KG1 (cell line): Measurements from ENCODE around the gene FSTL4.

Experiments
- DNase-seq: peaks from one replicate; lab custom pipeline; 2025; lab: John Stamatoyannopoulos, UW

FSTL4 gene

DNA sequence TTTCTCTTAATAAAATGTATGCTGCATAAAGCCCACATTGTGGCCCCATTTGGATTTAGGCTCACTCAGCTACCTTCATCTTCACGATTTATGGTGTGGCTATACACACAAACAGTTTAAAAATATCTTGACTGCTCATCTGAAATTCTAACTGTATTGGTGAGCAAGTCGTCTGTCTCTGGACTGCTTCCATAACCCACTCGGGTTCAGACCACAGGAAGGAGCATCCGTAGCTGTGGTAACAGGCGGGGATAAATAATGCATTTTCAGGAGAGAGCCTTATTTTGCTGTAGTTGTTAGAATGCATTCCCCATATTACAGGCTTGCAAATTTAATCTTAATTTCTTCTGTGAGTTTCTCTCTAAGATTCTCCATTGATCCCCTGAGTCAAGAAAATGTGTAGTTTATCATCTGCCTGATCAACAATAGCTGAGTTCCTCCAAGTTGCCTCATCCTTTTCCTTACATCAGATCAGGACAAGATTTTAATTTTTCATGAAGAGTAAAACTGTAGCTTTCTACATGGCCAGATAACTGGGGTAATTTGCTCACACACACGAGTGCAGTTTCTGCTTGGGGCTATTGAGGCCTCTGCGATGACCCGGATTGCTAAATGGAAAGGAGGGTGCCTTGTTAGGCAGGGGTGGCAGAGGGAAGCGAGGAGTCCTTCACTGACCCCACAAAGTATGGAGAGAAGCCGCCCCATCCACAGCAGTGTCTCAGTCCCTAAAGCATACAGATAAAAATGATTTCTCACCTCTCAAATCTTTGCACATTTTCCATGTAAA, 133.9 kb downstream of the FSTL4 start:
- DNase-seq, result no peak

DNA sequence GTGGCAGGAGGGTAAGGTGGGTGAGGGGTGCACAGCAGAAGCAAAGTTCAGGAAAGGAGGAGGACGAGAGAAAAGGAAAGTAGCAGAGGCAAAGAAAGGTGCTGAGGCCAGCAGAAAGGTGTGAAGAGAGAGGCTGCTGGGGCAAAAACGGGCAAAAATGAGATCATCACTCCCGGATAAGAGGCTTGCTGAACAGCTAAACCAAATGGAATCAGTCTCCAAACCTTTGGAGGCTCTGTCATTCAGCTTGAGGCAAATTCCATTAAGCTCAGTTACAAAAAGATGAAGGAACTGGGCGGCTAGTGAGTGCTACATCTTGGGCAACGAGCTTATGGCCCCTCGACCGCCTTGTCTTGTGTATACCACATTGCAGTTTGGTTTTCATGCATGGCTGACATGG, 136.4 kb downstream of the FSTL4 start:
- DNase-seq, result no peak

DNA sequence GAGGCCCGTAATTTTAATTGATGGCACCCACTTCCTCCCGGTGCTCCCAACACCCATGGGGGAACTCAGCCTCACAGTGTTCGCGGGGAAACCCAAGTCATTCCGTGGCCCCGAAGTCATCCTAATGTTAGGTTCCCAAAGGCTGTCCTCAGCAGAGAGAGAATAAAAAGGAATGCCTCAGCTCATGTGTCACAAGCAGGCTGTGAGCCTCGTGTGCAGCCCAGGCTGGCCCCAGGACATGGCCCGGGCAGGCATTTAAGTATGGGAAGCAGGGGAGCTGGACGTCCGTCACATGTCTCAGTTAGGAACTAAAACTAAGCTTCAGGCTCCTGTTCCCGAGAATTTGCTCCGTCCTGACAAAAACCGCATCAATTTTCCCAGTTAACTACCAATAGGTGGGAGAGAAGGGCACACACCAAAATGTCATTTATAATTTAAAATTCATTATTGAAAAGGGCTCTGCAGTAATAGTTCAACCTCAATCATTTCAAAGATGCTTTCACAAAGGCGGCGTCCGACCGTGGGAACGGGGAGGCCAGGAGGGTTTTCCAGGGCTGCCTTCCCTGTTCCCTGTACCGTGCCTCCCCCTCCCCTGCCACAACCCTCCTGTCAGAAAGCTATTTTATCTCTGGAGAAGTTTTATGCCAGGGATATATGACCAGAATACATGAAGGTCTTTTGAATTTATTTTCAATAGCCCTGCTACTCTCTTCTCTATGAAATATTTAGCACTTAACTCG, 137.3 kb downstream of the FSTL4 start:
- no peak for DNase-seq

DNA sequence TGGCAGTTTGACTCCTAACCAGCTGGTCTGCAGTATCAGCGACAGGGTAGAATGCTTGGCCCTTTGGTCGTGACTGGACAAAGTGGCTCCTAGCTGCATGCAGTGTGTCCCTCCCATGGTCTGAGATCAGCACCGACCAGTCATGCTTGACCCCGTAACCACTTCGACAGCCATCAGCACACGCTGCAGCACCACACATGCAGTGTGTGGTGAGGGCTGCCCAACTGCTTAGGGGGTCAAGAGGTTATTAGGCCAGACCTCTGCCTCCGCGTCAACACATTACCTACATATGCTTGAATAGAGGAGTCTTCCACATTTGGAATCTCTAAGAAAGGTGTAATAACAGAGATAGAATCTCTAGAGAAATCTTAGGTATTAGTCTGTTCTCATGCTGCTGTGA, 139.1 kb downstream of the FSTL4 start:
- DNase-seq, result no peak

DNA sequence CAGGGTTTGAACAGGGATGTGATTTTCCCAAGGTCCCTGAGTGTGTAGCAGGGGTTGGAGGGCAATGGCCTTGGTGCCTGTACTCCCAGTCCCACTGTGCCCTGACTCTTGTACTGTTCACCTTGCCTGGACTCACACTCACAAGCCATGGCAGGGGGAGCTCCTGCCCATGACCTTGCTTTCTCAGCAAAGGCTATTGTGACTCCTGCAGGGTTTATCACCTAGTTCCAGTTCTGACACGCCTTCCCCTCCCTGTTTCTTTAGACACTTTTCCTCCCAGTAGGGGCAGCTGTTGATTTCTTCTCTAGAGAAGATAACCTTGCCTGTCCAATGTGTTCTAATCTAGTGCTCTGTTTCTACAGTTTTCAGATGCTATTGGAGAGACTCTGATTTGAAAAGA, 139.5 kb downstream of the FSTL4 start:
- DNase-seq, result no peak

DNA sequence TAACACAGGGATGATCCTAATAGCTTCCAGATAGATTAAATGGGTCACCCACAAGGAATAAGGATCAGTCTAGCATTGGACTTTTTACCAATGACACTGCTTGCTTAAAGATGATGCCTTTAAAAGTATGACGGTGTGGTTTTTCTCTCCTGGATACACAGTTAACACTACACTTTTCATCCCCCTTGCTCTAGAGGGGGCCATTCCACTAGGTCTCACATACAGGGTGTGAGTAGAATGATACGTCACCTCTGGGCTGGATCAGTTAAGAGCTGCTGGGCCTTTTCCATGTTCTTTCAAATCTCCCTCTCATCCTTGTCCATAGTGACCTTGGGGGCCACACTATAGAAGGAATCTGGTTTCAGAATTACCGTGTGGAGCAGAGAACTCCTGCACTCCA, 140.6 kb downstream of the FSTL4 start:
- DNase-seq, result no peak

DNA sequence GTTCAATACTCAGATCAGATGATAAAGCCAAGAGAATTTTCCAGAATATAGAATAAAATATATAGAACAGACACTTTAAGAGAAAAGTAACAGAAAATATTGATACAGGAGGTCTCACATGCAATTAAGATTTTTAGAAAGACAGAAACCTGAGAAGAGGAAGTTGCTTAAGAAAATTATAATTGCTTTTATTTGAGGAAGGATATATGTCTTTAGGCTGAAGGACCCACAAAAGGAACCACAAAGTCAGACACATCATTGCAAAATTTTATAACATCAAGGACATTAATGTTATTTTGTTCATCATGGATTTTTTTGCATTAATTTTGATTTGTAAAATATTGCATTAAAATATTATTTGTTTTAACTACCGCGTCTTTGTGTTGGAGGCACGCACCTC, 141.5 kb downstream of the FSTL4 start:
- no peak for DNase-seq

DNA sequence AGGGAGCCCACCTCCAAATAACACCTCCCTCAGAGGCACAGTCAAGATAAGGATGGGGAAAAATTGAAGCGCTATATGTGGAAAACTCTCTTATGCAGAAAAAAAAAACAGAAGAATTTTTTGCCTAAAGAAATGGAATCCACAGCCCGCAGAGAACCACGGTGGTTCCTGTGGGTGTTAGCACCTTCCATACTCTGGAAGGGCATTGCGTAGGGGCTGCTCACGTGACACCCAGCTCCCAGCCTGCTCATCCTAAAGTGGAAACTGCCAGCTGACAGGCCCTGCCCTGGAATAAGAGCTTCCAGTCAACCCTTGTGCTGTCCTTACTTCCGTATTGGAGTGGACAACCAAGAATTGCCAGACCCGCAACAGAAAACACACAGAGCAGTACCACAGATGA, 142.5 kb downstream of the FSTL4 start:
- DNase-seq, result no peak

DNA sequence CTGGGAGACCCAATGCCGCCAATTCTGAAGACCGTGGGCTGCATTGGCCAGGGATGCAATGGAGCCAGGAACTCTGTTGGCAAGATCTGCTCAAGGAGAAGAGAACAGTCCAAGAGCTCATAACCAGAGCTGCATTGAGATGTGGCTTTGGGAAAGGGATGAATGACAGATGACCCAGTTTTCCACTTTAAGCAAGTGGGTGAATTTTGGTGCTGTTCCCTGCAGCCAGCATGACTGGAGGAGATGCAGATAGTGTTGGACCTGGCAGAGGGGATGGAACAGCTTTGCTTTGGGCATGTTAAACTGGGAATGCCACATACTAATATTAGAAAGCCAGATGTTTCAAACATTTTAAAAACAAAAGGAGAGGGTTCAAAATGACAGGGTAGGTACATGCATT, 143.1 kb downstream of the FSTL4 start:
- DNase-seq, result no peak

DNA sequence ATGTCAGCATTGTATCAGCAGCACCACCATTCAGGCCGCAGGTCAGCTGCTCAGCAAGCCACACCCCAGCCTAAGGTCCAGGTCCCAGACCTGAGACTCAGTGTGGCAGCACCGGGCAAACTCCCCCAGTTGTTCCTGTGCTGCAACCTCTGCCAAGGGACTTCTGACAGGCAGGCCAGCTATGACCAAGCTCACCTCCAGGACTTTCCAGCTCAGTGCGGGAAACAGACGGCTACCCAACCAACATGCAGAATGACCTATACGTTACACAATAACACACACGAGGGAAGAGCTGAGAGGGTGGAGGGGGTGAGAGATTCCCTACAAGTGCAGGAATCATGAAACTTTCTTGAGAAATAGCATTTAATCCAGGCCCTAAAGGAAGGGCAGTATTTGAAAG, 143.7 kb downstream of the FSTL4 start:
- DNase-seq, result no peak

DNA sequence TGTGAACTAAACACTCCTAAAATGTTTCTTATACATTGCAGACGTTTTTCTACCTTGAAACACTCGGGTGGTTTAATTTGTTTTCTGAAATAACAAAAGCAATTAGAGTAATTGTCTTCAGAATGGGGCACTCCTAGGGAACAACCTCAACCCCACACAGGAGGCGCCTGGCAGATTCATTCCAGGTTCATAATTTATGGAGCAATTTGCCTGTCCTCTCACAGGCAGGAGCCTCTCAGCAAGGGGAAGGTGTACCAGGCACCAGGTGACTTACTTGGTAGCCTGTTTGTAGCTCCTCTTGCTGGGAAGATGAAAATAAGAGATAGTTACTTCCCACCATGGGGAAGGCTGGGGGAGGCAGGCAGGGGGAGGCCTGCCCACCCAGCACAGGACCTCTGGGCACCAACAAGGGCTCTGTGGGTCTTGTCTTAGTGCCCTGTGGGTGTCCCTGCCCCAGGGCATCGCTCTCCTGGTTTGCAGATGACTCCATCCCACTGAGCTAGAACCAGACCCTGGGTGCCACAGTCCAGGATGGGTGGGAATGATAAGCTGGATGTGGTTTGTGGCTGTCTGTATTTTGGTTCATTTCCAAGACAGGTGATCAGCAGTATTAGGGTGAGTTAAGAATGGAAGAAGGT, 144.4 kb downstream of the FSTL4 start:
- no peak for DNase-seq

DNA sequence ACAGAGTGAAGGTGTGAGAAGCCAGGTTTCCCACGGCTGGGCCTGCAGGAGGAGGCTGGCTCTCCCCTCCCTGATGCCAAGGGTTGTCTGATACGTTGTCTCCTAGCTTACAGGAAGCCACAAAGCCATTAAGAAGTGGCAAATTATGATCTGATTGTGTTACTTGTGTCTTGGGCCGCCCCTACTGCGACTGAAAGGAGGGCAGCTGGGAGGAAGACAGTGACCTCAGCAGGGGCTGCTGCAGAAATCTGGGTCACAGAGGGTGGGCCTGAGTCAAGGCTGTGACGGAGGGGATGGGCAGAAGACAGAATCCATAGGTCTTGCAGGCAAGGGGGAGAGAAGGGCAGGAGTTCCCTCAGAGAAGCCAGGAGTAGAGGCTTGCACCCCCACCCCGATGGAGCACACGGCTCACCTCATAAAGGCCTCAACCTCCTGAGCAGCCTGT, 145.0 kb downstream of the FSTL4 start:
- DNase-seq, result no peak

DNA sequence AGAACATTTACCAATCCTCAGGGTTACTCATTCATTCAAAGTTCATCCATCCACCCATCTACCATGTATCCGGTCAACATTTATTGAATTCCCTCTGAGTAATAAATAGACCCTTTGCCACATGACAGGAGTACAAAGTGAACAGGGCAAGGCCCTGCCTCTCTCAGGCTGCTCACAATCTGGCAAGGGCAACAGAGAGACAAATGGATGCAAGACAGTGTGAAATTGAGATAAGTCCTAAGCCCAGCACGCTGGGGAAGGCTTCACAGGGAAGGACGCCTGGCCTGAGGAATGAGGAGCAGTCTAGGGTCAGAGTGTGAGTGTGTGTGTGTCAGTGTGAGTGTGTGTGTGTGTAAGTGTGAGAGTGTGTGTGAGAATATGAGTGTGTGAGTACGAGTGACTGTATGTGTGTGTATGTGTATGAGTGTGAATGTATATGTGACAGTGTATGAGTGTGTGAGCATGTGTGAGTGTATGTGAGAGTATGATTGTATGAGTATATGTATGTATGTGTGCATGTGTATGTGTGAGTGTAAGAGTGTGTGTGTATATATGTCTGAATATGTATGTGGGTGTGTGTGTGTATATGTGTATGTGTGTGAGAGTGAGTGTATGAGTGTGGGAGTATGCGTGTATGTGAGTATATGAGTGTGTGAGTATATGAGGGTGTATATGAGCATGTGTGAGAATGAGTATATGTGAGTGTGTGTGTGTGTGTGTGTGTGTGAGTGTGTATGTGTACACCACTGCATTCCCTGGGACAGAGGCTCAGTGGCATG, 145.6 kb downstream of the FSTL4 start:
- no peak for DNase-seq

DNA sequence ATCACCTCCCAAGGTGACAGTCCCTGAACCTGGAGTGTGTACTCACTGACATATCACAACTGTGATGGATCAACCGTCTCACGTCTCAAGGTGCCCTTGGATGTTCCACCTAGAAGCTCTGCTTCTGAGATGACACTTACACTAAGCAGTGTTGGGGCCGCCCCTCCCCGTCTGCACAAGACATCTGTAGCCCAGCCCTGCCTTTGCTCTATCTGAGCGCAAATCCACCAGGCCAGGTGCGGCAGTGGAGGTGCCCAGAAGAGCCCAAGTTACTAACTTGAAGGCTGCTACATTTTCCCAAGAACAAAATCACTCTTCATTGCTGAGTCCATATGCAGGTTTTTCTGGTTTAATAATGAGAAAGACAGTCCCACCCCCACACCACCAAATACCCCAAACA, 148.3 kb downstream of the FSTL4 start:
- no peak for DNase-seq

DNA sequence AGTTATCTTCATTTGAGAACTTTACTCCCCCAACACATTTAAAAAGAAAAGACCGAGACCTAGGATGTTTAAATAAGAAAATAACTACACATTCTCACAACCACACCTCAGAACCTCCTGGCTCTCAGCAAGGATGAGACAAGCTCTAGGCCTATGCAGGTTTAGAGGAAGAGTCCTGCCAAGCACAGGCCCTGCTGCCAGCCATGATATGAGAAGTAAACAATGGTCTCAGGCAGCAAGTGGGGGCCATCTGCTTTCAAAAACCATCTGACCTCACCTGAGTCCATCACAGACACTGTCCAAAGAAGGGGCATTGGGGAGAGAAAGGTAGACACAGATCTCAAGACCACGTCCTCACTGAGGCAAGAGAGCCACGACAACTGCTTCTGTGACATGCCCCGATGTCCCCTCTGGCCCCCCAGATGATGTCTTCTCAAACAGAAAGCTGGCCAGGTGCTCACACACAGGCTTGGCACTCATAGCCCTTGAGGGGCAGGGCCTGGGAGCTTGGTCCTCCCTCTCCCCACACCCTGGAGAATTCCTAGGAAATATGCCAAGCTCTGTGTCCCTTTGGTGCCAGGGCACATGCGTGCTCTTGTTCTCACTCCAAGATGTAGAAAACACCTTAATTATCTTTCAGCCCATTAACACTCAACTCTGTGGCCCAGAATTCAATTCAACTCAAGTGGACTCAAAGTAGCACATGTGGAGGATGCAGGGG, 150.4 kb downstream of the FSTL4 start:
- DNase-seq, result no peak

DNA sequence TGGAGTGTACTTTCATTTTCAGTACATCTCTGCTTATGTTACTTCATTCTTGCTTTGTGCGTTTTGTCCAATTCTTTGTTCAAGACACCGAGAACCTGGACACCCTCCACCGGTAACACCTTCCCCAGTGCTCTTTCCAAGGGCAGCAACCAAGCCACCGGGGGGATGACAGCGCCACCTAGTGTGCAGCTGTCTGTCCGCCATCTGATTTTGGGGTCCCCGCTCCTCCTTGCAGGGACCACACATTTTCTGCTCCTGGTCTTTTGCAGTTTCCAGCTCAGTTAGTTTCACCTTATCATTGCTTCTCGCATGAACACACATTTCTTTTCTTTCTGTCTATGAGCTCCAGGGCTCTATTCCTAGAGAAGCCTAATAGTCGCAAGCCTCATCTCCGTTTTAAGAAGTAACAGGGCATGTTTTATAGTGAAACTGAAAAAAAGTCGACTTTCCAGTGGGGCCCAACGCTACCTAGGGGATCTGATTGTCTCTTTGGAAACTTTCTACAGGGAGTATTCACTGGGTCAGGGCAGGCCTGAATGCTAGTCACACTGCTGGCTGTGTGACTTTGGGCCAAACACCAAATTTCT, 152.1 kb downstream of the FSTL4 start:
- DNase-seq, result no peak

DNA sequence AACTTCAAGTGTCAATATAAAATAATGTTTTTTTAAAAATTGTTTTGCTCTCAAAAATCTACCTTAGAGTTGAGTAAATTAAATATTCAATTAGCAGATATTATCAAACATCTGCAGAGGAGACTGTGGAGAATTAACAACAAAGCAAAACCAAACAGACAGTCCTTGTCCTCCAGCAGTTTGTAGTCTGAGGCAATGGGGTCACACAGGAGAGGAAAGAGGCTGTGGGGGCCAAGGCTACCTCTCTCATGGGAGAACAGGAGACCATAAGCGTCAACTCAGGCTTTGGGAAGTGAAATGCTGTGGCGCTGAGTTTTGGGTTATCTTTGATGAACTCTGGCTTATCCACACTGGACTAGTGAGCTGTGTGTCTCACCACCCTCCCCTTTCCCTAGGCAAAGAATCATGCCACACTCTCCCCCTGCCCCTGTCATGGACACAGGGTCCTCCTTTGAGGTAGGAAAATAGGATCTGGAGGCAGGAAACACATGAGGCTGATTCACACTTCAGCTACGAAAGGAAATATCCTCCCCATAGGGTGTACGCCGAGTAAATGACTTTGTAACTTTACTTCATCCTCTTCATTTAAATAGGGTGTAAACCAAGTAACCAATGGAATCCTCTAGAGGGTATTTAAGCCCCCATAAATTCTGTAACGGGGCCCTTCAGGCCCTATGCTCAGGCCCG, 152.7 kb downstream of the FSTL4 start:
- DNase-seq, result no peak

DNA sequence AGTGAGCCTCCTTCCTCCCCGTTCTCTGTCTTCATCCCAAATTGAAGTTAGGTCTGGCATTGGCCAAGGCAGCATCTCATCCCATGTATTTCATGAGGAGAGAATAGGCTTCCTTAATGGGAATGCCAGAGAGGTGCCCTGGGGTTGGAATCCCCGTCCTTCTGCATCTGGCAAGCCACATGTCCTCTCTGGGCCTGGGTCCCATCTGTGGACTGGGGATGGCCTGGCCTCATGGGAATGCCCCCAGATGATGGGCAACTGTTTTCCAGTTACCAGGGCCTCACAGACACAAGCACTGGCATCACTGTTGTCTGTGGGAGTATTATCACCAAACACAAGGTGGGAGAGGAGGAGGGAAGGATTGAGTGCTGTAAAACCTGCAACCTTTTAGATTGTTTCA, 153.9 kb downstream of the FSTL4 start:
- DNase-seq, result no peak

DNA sequence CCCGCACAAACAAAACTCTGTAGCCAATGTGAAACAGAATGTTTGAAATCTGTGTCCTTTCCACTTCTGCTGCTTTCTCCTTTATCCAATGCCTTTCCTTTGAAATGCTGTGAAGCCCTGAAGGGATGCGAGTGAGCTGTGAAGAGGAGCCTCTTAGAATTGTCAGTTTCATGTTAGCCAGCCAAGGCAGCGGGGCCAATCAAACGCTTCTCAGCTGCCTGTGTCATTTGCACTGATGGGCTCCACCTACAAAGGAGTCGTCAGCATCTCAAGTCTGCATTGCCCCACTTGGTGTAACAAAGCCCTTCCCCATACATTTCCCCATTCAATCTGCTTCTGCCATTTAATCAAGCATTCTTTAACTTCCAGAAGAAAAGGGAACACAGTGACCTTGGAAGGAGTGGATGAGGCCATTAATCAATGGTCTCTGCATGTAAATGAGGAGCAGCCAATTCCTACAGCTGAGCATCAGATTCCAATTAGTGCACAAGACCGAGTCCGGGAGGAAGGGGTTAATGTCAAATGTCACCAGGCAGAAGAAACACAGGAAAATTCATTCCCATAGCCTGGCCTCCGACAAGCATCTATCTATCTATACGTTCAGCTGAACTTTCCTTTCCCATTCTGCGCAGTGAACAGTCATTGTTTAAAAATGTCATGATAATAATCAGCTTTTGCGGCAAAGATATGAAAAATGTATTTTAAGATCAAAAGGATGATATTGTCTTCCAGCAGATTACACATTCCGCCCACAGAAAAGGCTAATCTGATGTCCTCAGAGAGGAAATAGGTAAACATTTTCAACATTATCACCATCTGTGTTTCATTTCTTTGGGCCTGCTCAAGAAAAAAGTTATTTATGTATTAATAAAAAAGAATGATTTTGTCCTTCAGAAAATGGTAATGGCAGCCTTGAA, 154.6 kb downstream of the FSTL4 start:
- no peak for DNase-seq
